Fibroblast of skin of right quadriceps (primary cell): ENCODE data around the gene NRP2.

Experiments used
- DNase-seq: peaks from one replicate; pipeline ENCODE4 v3.0.0-alpha.2; 2013

The NRP2 gene

DNA sequence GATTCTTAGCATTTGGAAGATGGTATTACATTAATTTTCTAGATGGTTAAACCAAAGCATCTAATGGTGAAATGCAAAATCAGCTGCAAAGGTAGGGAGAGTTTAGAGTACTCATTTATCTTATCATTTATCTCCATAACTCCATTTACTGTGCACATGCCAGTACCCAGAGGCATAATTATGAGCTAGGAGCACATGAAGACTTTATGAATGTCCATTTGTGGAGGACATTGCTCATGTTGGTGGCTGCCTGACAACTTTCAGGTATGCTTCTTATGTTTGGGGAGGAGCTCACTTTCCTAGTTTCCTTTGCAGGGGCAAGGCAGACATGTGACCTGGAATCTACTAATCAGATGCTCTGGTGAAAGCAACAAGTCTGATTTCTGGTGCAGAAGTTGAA, 134.0 kb downstream of the NRP2 start:
- DNase-seq = no peak

DNA sequence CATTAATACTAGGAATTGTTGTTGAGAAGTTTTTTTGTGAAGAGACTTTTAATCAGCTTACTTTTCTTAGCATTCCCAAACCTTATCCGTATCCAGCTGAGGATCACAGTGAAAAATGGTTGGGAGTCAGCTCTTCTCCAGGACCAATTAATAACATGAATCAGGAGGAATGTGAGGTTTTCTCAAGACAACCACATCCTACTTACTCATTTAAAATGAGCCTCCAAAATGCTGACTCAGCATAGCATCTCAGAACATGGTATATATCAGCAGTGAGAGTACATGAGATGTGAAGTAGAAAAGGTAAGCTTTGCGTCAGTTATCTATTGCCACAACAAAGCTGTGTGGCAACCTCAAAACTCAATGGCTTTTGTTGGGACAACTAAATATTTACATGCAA, 140.3 kb downstream of the NRP2 start:
- DNase-seq = peak; percentile 90

DNA sequence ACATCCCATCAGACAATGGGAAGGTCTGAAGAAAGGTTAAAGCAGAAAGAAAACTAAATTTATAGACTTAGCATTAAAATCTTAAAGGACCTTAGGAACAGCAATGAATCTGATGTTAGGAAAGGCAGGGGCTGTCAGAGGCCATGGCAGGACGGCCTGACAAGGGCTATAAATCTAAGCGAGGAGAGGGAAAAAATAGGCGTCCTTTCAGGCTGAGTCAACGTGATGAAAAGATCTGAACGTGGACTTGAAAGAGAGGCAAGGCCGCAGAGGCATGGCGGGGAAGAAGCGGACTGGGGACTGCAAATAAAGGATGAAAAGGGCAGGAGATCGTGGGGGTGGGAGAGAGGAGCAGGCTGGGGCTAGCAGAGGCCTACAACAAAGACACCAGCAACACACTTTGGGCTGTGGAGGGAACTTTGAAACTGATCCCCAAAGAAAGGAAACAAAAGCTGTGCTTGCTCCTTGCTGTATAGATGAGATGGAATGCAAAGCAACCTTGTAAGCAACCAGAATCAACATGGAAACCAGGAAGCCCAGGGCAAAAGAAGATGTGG, 145.6 kb downstream of the NRP2 start:
- DNase-seq = peak; percentile 20

DNA sequence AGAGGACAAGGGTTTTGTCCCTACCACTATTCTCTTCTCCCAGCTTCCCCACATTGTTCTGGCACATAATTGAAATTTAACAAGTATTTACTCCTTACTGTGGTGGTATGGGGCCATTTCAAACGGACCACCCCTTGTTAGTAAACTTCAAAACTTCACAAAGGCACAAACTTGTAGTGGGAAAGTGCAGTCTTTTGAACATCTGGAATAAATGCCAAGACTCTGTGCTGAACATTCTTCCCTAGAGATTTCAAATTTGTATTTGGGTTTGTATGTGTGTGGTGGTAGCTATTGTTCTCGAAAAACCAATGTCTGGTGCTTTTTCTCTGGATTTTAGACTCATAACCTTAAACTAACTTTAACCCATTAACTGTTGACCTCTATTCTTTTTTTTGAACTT, 151.6 kb downstream of the NRP2 start:
- no peak for DNase-seq

DNA sequence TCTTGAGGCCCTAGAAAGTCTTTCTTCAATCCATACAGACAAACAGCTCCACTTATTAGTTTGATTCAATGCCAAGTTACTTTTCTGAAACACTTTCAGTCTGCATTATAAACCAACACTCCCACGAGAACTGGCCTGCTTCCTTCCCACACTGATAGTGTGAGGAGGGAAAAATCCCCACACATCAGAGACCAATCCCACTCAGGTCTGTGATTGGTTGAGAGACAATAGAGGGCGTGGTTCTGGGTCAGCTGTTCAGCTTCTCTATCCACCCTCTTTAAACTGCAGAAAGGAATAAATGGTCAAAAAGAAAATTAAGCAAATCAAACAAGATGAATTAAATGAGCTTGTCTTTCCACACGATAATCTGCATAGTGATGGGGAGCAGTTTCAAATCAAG, 152.5 kb downstream of the NRP2 start:
- no peak for DNase-seq

DNA sequence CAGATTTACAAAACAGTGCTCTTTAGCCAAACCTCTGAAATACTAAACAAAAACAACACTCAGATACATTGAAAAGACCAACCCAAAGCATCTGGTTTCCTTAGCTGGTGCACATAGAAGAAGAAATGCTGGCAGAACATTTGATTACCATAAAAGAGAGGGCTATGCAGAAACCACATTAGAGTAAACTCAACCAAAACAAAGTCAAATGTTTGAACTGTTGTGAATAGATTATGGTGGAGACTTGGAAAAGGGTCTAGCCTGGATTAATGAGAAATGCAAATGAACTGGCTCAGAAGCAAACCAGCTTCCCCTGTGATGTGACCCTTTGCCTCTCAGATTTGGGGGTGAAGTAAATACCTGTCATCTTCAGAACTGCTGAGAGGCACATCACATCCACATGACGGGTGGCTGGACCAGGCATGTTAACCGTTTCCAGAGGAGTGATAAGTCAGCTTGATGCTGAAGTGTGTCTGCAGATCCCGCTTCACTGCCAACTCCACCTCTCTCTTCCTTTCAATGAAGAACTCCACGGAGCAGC, 153.0 kb downstream of the NRP2 start:
- no peak for DNase-seq

DNA sequence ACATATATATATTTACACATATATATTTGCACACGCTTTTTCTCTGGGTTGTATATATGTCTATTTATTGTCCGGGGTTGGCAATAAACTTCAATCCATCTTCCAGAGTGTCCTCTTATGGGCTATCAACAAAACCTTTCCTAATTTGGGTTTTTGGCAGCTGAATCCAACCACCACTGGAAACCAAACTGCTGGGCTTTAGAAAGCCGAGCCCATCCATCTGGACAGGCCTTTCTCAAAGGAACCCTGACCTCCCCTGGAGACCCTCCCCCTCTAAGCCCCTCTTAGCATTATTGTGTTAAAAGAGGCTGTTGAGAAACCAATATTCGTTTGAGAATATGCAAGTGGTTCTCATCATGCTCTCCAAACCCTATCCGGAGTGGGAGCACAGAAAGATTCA, 153.6 kb downstream of the NRP2 start:
- DNase-seq = no peak

DNA sequence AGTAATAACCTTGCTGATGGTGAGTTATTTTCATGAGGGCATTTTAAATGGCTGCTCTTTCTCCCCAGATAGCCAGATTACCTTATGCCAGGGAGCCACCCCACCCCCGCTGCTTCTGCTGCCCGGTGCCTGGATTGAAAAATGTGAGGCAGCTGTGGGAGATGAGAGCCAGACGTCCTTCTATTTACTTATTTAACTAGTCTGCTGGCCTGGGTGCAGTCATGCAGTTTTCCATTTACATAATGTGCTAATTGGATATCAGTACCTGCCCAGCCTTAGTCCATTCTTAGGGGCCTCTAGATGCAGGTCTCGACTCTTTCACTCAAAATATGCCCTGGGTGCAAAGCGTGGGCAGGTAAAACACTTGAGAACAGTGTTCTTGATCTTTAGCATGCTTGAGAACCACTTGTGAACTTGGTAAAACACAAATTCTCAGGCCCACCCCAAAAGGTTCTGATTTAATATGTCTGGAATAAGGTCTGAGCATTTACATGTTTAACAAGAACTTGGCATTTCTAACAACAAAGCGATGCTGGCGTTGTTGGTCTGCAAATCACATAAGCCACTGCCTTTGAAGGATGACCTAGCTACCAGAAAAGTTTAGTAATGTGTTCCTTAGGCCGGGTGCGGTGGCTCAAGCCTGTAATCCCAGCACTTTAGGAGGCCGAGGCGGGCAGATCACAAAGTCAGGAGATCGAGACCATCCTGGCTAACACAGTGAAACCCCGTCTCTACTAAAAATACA, 154.3 kb downstream of the NRP2 start:
- no peak for DNase-seq

DNA sequence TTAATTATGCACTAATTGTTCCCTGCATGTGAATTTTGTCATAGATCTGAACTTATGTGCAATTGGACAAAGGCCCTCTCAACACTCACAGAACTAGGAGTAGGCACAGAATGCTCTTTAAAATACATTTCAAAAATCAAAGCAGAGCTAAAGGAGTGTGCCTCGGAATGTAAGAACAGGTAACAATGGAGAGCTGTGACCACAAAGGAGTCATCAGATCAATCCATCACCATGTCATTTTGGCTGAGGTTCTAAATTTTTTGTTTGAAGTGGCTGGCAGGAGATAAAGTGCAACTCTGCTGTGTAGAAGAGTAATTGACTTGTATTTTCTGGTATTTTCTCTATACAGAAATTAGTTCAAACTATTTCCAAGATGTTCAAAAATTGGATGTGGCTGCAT, 155.4 kb downstream of the NRP2 start:
- no peak for DNase-seq

DNA sequence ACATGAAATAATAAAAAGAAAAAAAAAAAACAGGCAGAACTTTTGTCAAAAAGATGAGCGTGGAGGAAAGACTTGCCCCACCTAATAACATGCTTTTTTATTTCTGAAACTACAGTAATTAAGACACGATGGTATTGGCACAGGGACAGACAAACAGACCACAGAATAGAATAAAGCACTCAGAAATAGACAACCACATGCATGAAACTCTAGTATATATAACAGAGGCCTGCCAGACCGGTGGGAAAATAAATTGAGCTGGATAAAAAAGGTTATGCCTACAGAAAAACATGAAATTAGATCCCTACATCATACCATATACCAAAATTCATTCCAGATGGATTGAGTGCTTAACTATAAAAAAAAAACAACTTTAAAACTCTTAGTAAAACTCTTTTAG, 163.1 kb downstream of the NRP2 start:
- no peak for DNase-seq
